Measurements from ENCODE around the gene MARCKSL1. TPM values are rescaled to one million over a fixed set of nuclear protein-coding genes. Genes with fewer than 3 reads are reported as not detected.

Gene MARCKSL1
- total RNA-seq, 1 experiment from 2014 or later = 457 TPM

DNA sequence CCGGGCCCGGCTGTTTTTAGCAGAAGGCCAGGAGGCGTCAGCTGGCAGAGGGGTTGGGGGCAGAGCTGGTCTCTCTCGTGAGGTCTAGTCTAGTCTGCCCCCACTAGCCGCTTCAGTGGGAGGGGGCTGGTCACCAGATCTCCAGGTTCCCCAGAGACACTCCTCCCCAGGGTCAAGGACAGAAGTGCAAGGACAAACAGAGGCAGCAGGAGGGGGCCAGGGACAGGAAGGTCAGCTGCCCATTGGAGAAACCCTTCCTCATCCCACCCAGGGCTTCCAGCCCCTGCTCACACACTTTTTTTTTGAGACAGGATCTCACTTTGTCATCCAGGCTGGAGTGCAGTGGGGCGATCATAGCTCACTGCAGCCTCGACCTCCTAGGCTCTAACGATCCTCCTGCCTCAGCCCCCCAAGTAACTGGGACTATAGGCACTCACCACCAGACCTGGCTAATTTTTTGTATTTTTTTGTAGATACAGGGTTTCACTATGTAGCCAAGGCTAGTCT, 16.3 kb upstream of the MARCKSL1 start:
- no peak overlapping the region for H4K91ac ChIP-seq (ENCODE audit: insufficient read length, low read depth, low read length)
- H3K9me3 ChIP-seq (ENCODE audit: control insufficient read depth, low read depth, low read length) = no peaks in the 10 kb centered on the region
- no peak overlapping the region for H3K56ac ChIP-seq (ENCODE audit: insufficient read length, low read depth, low read length)
- no peak for DNase-seq
- H2AK5ac ChIP-seq (ENCODE audit: insufficient read length, low read length) = no peak overlapping the region
- no peaks in the 10 kb centered on the region for H3K79me2 ChIP-seq (ENCODE audit: insufficient read depth, low read length)
- H3K23me2 ChIP-seq (ENCODE audit: insufficient read length, low read depth, low read length, poor library complexity, severe bottlenecking) = peaks cover 7% of the 10 kb centered on the region
- H2BK120ac ChIP-seq (ENCODE audit: low read depth, low read length, poor library complexity, severe bottlenecking) = no peak overlapping the region
- H3K9ac ChIP-seq (ENCODE audit: extremely low read depth, insufficient read length, low read length) = no peak overlapping the region
- H4K20me1 ChIP-seq (ENCODE audit: control insufficient read depth, insufficient read depth, insufficient read length) = no peaks in the 10 kb centered on the region
- H2BK15ac ChIP-seq (ENCODE audit: low read depth, low read length) = no peak overlapping the region
- H3K23ac ChIP-seq (ENCODE audit: insufficient read length, low read depth, low read length) = no peak overlapping the region
- H3K4me1 ChIP-seq (ENCODE audit: insufficient read depth, low read length) = no peaks in the 10 kb centered on the region
- H3K4ac ChIP-seq (ENCODE audit: low read depth, low read length) = no peak overlapping the region
- H3K9me3 Mint-ChIP-seq = peaks cover 9 to 10% of the 10 kb centered on the region in 2 experiments
- no peak overlapping the region for H4K8ac ChIP-seq (replicated peaks; ENCODE audit: insufficient read length, low read depth, low read length)
- no peak overlapping the region for H3K14ac ChIP-seq (ENCODE audit: insufficient read depth, low read length)
- TF ChIP-seq, protein P1, sequence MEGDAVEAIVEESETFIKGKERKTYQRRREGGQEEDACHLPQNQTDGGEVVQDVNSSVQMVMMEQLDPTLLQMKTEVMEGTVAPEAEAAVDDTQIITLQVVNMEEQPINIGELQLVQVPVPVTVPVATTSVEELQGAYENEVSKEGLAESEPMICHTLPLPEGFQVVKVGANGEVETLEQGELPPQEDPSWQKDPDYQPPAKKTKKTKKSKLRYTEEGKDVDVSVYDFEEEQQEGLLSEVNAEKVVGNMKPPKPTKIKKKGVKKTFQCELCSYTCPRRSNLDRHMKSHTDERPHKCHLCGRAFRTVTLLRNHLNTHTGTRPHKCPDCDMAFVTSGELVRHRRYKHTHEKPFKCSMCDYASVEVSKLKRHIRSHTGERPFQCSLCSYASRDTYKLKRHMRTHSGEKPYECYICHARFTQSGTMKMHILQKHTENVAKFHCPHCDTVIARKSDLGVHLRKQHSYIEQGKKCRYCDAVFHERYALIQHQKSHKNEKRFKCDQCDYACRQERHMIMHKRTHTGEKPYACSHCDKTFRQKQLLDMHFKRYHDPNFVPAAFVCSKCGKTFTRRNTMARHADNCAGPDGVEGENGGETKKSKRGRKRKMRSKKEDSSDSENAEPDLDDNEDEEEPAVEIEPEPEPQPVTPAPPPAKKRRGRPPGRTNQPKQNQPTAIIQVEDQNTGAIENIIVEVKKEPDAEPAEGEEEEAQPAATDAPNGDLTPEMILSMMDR (conservative IDR thresholded peaks at IDR 0.05) = no peak
- peaks cover 6 to 25% (median 9%) of the 10 kb centered on the region in 3 experiments for H3K36me3 Mint-ChIP-seq (ENCODE audit: insufficient read depth in 1 of 3, low read depth in 3 of 3)
- H3K4me1 Mint-ChIP-seq = peaks cover 16 to 18% of the 10 kb centered on the region in 2 experiments
- no peak overlapping the region for H3K27ac ChIP-seq (ENCODE audit: insufficient read length, low read depth, low read length)
- H3K18ac ChIP-seq (ENCODE audit: insufficient read length, low read depth, low read length) = no peak overlapping the region
- no peak overlapping the region for H2BK5ac ChIP-seq (ENCODE audit: insufficient read length, low read length)
- no peak overlapping the region for H3K27ac Mint-ChIP-seq
- H3K4me3 Mint-ChIP-seq = peak overlapping the region; percentile 85 to 91
- no CpG with 5 or more reads among the region's 8 CpGs for whole genome bisulfite sequencing (ENCODE audit: extremely low coverage, insufficient read length, low lambda C conversion rate)
- H3K4me2 ChIP-seq (ENCODE audit: insufficient read depth, insufficient read length, low read length) = peak overlapping the region; percentile 41
- no peak overlapping the region for H2BK20ac ChIP-seq (ENCODE audit: low read depth, low read length, poor library complexity, severe bottlenecking)
- no peak overlapping the region for H4K5ac ChIP-seq (ENCODE audit: insufficient read length, low read depth, low read length)
- peaks cover 3% of the 10 kb centered on the region; the same call in 1 of the 2 replicates for H3K27me3 ChIP-seq (ENCODE audit: insufficient read depth, low read length)
- H3T11ph ChIP-seq (ENCODE audit: low read length) = no peak overlapping the region
- H3K27me3 Mint-ChIP-seq (ENCODE audit: low read depth) = peaks cover 32% of the 10 kb centered on the region
- no peaks in the 10 kb centered on the region for H3K79me1 ChIP-seq (ENCODE audit: insufficient read depth, low read depth, low read length, poor library complexity, severe bottlenecking)
- H2BK12ac ChIP-seq (ENCODE audit: insufficient read length, low read depth, low read length) = no peak overlapping the region
- H2AFZ ChIP-seq (ENCODE audit: low read length) = no peak overlapping the region

Measured in H9 (cell line).